ENCODE measurements around the gene ZRANB2.
A peak's percentile ranks its signal among the peaks of the same experiment; 100 is the strongest.

The ZRANB2 gene

GRCh38 chr1:71080739-71081696 lies at the start of gene ZRANB2:
Gene ZRANB2 (minus strand): TSS chr1:71081035. CDS start chr1:71080995, 40 bp downstream.
- DNase-seq (ENCODE audit: low read depth): peak; percentile 98

- DNase-seq (ENCODE audit: low read depth): no peak
Observed at GRCh38 chr1:71128060-71128459, 47.2 kb upstream of the ZRANB2 start.

- no peak for DNase-seq (ENCODE audit: low read depth)
Observed at GRCh38 chr1:71118086-71118485, 37.3 kb upstream of the ZRANB2 start.

DNA sequence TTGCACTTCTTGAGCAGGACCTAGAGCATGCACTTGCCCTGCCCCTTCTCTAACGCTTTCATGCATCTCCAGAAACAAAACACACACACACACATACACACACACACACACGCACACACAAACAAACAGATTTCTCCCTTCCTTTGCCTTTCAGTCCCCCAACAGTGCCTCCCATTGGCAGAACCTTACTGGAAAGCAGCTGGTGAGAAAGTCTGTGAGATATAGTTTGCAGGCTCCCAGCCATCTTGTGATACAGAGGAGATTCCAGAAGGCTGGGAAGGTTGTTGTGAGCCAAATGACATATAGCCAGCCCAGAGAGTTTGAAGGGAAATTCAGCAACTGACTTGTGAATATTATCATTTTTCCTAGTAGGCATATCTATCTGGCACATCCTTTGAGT lies 35.9 kb upstream of the ZRANB2 start:
- no peak for DNase-seq (ENCODE audit: low read depth)

- DNase-seq (ENCODE audit: low read depth): no peak
Observed at GRCh38 chr1:71106658-71107322, 26.0 kb upstream of the ZRANB2 start.

- no peak for DNase-seq (ENCODE audit: low read depth)
Observed at GRCh38 chr1:71104417-71104816, 23.6 kb upstream of the ZRANB2 start.

GRCh38 chr1:71101839-71102376 lies 21.1 kb upstream of the ZRANB2 start:
- no peak for DNase-seq (ENCODE audit: low read depth)

DNA sequence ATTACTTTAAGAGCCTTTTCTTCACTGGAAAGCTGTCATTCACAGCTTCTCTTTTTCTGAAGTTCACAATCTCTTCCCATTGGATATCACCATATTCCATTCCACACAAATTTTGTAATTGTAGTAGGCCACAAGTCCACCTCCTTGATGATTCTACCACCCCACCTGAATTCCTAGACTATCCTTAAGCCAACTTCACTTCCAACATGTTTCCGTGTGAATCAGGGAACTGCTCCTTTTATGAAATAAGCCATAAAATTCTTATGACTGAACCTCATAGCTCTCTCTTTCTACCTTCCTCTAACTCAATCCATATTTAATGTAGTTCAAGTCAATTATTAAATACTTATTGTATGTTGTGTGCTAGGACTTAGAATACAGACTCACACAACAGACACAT lies 16.6 kb upstream of the ZRANB2 start:
- no peak for DNase-seq (ENCODE audit: low read depth)

- DNase-seq (ENCODE audit: low read depth): no peak
Observed at GRCh38 chr1:71094913-71095312, 14.1 kb upstream of the ZRANB2 start.

GRCh38 chr1:71093938-71094337 lies 13.1 kb upstream of the ZRANB2 start:
- DNase-seq (ENCODE audit: low read depth): peak; percentile 43

- DNase-seq (ENCODE audit: low read depth): peak; percentile 33
Observed at GRCh38 chr1:71089536-71090270, 8.9 kb upstream of the ZRANB2 start.

DNA sequence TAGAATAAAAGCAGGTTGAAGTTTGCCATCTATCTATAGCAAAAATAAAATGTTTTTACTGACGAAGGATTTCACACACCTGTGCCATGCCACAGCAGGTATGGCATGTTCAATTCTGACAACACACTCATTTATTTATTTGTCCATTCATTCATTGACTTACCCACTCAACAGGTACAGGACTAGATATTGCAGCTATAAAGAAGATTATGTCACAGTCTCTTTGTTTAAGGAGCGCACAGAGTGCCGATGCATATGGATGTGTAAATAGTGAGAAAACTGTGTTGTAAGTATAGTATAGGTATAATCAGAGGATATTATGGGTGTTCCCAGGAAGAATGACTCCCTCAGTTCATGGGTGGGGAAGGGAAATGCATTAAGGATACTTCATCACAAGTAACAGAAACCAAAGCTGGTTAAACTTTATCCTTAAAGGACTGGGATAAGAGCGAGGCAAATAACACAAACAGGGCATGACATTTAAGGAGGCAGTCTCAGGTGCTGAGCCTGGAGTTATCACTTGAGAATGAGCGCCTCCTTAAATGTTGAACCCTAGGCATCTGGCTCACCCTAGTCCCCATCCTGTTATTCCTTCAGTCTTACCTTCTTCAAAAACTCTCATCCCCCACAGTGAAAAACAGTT lies 7.9 kb upstream of the ZRANB2 start:
- no peak for DNase-seq (ENCODE audit: low read depth)

DNA sequence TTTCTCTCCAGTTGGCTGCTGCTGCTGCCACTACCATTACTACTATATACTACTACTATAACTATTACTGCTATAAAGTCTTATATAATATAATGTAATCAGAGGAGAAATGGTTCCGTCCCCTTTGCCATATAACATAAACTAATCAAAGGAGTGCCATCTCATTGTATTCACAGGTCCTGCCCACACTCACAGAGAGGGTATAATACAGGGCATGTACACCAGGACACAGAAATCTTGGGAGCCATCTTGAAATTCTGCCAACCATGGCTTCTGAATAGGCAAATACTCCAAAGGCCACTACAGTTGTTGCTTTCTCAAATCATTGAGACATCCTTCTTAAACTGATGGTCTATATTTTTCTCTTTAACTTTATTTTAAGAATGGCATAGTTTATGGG lies 6.9 kb upstream of the ZRANB2 start:
- no peak for DNase-seq (ENCODE audit: low read depth)

- no peak for DNase-seq (ENCODE audit: low read depth)
Observed at GRCh38 chr1:71087060-71087459, 6.2 kb upstream of the ZRANB2 start.

- peak; percentile 60 for DNase-seq (ENCODE audit: low read depth)
Observed at GRCh38 chr1:71086331-71086730, 5.5 kb upstream of the ZRANB2 start.

- DNase-seq (ENCODE audit: low read depth): no peak
Observed at GRCh38 chr1:71083271-71083670, 2.4 kb upstream of the ZRANB2 start.

- DNase-seq (ENCODE audit: low read depth): no peak
Observed at GRCh38 chr1:71081697-71082080, 854 bp upstream of the ZRANB2 start.

GRCh38 chr1:71080230-71080738 lies 551 bp downstream of the ZRANB2 start:
- DNase-seq (ENCODE audit: low read depth): peak; percentile 38

DNA sequence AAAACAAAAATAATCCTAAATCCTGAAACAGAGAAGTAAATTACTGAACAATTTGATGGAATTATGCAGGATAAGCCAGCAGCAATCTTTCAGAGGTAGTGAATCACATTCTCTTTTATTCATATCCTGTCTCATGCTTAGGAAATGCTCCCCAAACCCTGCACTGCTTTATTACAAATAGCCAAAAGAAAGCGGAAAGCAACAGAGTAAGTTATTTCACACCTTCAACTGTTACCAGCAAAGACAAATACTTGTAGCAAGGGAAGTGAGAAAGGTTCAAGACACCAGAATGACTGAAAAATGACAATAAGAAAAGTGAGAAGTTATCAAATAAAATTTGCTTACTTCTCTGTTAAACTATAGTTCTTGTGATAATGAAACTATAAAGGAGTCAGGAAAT lies 6.2 kb downstream of the ZRANB2 start:
- DNase-seq (ENCODE audit: low read depth): peak; percentile 26

- DNase-seq (ENCODE audit: low read depth): no peak
Observed at GRCh38 chr1:71072273-71072672, 8.6 kb downstream of the ZRANB2 start.

- DNase-seq (ENCODE audit: low read depth): no peak
Observed at GRCh38 chr1:71071720-71072119, 9.1 kb downstream of the ZRANB2 start.

Data from ELR (cell line).